H9 (cell line): ENCODE results near the gene CEP250. TPM values are rescaled to one million over a fixed set of nuclear protein-coding genes. Genes with fewer than 3 reads are reported as not detected.

Experiments used
- DNase-seq: peaks from one replicate; pipeline ENCODE4 v3.0.0-alpha.2; 2017
- H2AFZ ChIP-seq: one replicate; pipeline ENCODE4 v1.6.1; 2013; ENCODE audit warnings: mild to moderate bottlenecking, low read length, control low read depth, moderate library complexity
- H2AK5ac ChIP-seq: 2 replicates; pipeline ENCODE4 v1.6.1; 2013; ENCODE audit warnings: low read length, control low read depth, mixed read lengths; ENCODE audit not compliant: insufficient read length
- H2BK120ac ChIP-seq: one replicate; pipeline ENCODE4 v1.6.1; 2013; ENCODE audit warnings: low read depth, mild to moderate bottlenecking, low read length, control low read depth, inconsistent platforms; ENCODE audit not compliant: poor library complexity, severe bottlenecking
- H2BK12ac ChIP-seq: 2 replicates; pipeline ENCODE4 v1.6.1; 2013; ENCODE audit warnings: low read length, control low read depth, mixed read lengths, low read depth; ENCODE audit not compliant: insufficient read length
- H2BK15ac ChIP-seq: 2 replicates; pipeline ENCODE4 v1.6.1; 2013; ENCODE audit warnings: low read depth, low read length, control low read depth
- H2BK20ac ChIP-seq: one replicate; pipeline ENCODE4 v1.6.1; 2013; ENCODE audit warnings: low read depth, mild to moderate bottlenecking, low read length, control low read depth, inconsistent platforms; ENCODE audit not compliant: poor library complexity, severe bottlenecking
- H2BK5ac ChIP-seq: 2 replicates; pipeline ENCODE4 v1.6.1; 2013; ENCODE audit warnings: low read length, control low read depth, mixed read lengths; ENCODE audit not compliant: insufficient read length
- H3K14ac ChIP-seq: 2 replicates; pipeline ENCODE4 v1.6.1; 2013; ENCODE audit warnings: low read length, control low read depth; ENCODE audit not compliant: insufficient read depth
- H3K18ac ChIP-seq: 2 replicates; pipeline ENCODE4 v1.6.1; 2013; ENCODE audit warnings: low read depth, mild to moderate bottlenecking, mixed read lengths, low read length, control low read depth; ENCODE audit not compliant: insufficient read length
- H3K23ac ChIP-seq: 2 replicates; pipeline ENCODE4 v1.6.1; 2013; ENCODE audit warnings: low read length, control low read depth, mixed read lengths, low read depth; ENCODE audit not compliant: insufficient read length
- H3K23me2 ChIP-seq: 2 replicates; pipeline ENCODE4 v1.6.1; 2013; ENCODE audit warnings: low read depth, mild to moderate bottlenecking, mixed read lengths, low read length, control low read depth; ENCODE audit not compliant: insufficient read length, poor library complexity, severe bottlenecking
- H3K27ac ChIP-seq: 2 replicates; pipeline ENCODE4 v1.5.1; 2013; ENCODE audit warnings: low read length, control low read depth, mixed read lengths, low read depth; ENCODE audit not compliant: insufficient read length
- H3K27me3 ChIP-seq: 2 replicates; pipeline ENCODE4 v1.6.1; 2013; ENCODE audit warnings: low read length, control low read depth, inconsistent platforms; ENCODE audit not compliant: insufficient read depth
- H3K4ac ChIP-seq: 2 replicates; pipeline ENCODE4 v1.6.1; 2013; ENCODE audit warnings: low read depth, mild to moderate bottlenecking, control low read depth, inconsistent platforms, low read length, moderate library complexity
- H3K4me1 ChIP-seq: 2 replicates; pipeline ENCODE4 v1.6.1; 2013; ENCODE audit warnings: low read length, control low read depth, inconsistent platforms; ENCODE audit not compliant: insufficient read depth
- H3K4me2 ChIP-seq: 2 replicates; pipeline ENCODE4 v1.6.1; 2013; ENCODE audit warnings: low read length, control low read depth, mixed read lengths; ENCODE audit not compliant: insufficient read length, insufficient read depth
- H3K56ac ChIP-seq: 2 replicates; pipeline ENCODE4 v1.6.1; 2013; ENCODE audit warnings: low read depth, mild to moderate bottlenecking, mixed read lengths, low read length, control low read depth; ENCODE audit not compliant: insufficient read length
- H3K79me1 ChIP-seq: 2 replicates; pipeline ENCODE4 v1.6.1; 2013; ENCODE audit warnings: low read depth, mild to moderate bottlenecking, moderate library complexity, low read length, control low read depth, inconsistent platforms; ENCODE audit not compliant: insufficient read depth, poor library complexity, severe bottlenecking
- H3K79me2 ChIP-seq: 2 replicates; pipeline ENCODE4 v1.6.1; 2013; ENCODE audit warnings: low read length, control low read depth, inconsistent platforms; ENCODE audit not compliant: insufficient read depth
- H3K9ac ChIP-seq: 2 replicates; pipeline ENCODE4 v1.6.1; 2013; ENCODE audit warnings: low read length, control low read depth, mixed read lengths; ENCODE audit not compliant: insufficient read length; ENCODE audit errors: extremely low read depth
- H3K9me3 ChIP-seq: one replicate; pipeline ENCODE4 v1.6.1; 2013; ENCODE audit warnings: low read depth, low read length, inconsistent platforms; ENCODE audit not compliant: control insufficient read depth
- H3T11ph ChIP-seq: one replicate; pipeline ENCODE4 v1.6.1; 2013; ENCODE audit warnings: mild to moderate bottlenecking, low read length, control low read depth, inconsistent platforms
- H4K20me1 ChIP-seq: one replicate; pipeline ENCODE4 v1.6.1; 2013; ENCODE audit not compliant: control insufficient read depth, insufficient read length, insufficient read depth
- H4K5ac ChIP-seq: 2 replicates; pipeline ENCODE4 v1.6.1; 2013; ENCODE audit warnings: low read depth, mild to moderate bottlenecking, mixed read lengths, low read length, control low read depth; ENCODE audit not compliant: insufficient read length
- H4K8ac ChIP-seq: replicated peaks from 2 replicates; pipeline ENCODE4 v1.6.1; 2013; ENCODE audit warnings: low read length, control low read depth, mixed read lengths, low read depth; ENCODE audit not compliant: insufficient read length
- H4K91ac ChIP-seq: 2 replicates; pipeline ENCODE4 v1.6.1; 2013; ENCODE audit warnings: low read depth, mild to moderate bottlenecking, moderate library complexity, mixed read lengths, low read length, control low read depth; ENCODE audit not compliant: insufficient read length
- H3K27ac Mint-ChIP-seq, 3 experiments: 2 replicates in 2 of 3; 3 replicates in 1 of 3; pipeline ENCODE4 v1.8.0; 2020 to 2021; ENCODE audit warnings: mixed read lengths in 3 of 3, mild to moderate bottlenecking in 1 of 3, moderate library complexity in 1 of 3
- H3K27me3 Mint-ChIP-seq: 2 replicates; pipeline ENCODE4 v1.8.0; 2021; ENCODE audit warnings: low read depth, mild to moderate bottlenecking, moderate library complexity, mixed read lengths
- H3K36me3 Mint-ChIP-seq, 3 experiments: 2 replicates in 2 of 3; 3 replicates in 1 of 3; pipeline ENCODE4 v1.8.0; 2020 to 2021; ENCODE audit warnings: low read depth in 3 of 3, mixed read lengths in 3 of 3; ENCODE audit not compliant: insufficient read depth in 1 of 3
- H3K4me1 Mint-ChIP-seq, 2 experiments: 2 replicates each; pipeline ENCODE4 v1.8.0; 2020; ENCODE audit warnings: mixed read lengths in 2 of 2
- H3K4me3 Mint-ChIP-seq, 2 experiments: 2 replicates in 1 of 2; 3 replicates in 1 of 2; pipeline ENCODE4 v1.8.0; 2020 to 2021; ENCODE audit warnings: mild to moderate bottlenecking in 2 of 2, mixed read lengths in 2 of 2, moderate library complexity in 1 of 2
- H3K9me3 Mint-ChIP-seq, 2 experiments: 2 replicates in 1 of 2; 3 replicates in 1 of 2; pipeline ENCODE4 v1.8.0; 2020; ENCODE audit warnings: mild to moderate bottlenecking in 2 of 2, mixed read lengths in 2 of 2, moderate library complexity in 1 of 2
- CTCF ChIP-seq: fragments of 200-600 bp; sonication (generic); conservative IDR thresholded peaks from 3 replicates; pipeline ENCODE4 v1.8.0; 2021; ENCODE audit warnings: antibody characterized with exemption, mild to moderate bottlenecking
- WGBS: extraction: QIAGEN DNeasy Blood & Tissue Kit; methylation state at CpG from one replicate; pipeline ENCODE4 v1.1.7; 2013; ENCODE audit warnings: missing lambda C conversion rate, low lambda C conversion rate, mixed read lengths; ENCODE audit not compliant: insufficient read length; ENCODE audit errors: extremely low coverage; 5-methylcytosine and 5-hydroxymethylcytosine counted together
- total RNA-seq: library from RNA; stranded (reverse); gene quantifications from 2 replicates; pipeline ENCODE4 v1.2.1, GENCODE V29; 2021

The CEP250 gene
- total RNA-seq, 1 experiment from 2014 or later, result 29.8 TPM

GRCh38 chr20:35555951-35556645 lies 100.7 kb downstream of the CEP250 start:
- no peak overlapping the region for H3T11ph ChIP-seq
- Mint-ChIP-seq H3K9me3 (no peaks in the 10 kb centered on the region), H3K27me3 (no peaks in the 10 kb centered on the region), H3K27ac (peak overlapping the region in 1 of 3 experiments; percentile 85; a peak in 2 of 7 replicates), H3K36me3 (peaks cover 18 to 41% (median 31%) of the 10 kb centered on the region in 3 experiments), H3K4me1 (peaks cover 0 to 7% of the 10 kb centered on the region in 2 experiments; a peak in 2 of 4 replicates), H3K4me3 (peak overlapping the region in 1 of 2 experiments; percentile 27; a peak in 1 of 5 replicates)
- no peaks in the 10 kb centered on the region for H3K23me2 ChIP-seq
- H3K23ac ChIP-seq, result no peak overlapping the region
- no peak for TF ChIP-seq CTCF
- H2AK5ac ChIP-seq, result no peak overlapping the region
- H3K56ac ChIP-seq, result no peak overlapping the region
- H4K20me1 ChIP-seq, result no peaks in the 10 kb centered on the region
- H2AFZ ChIP-seq, result no peak overlapping the region
- no peak overlapping the region for H4K5ac ChIP-seq
- H3K9ac ChIP-seq, result no peak overlapping the region
- no peak overlapping the region; the same call in 1 of the 2 replicates for H3K14ac ChIP-seq
- H3K18ac ChIP-seq, result no peak overlapping the region
- no peak overlapping the region for H2BK12ac ChIP-seq
- H4K91ac ChIP-seq, result no peak overlapping the region
- H3K4ac ChIP-seq, result no peak overlapping the region
- H3K4me1 ChIP-seq, result no peaks in the 10 kb centered on the region
- no peak overlapping the region for H3K27ac ChIP-seq
- no peak overlapping the region for H2BK20ac ChIP-seq
- no peak overlapping the region for H4K8ac ChIP-seq
- H2BK15ac ChIP-seq, result no peak overlapping the region
- WGBS, result no CpG with 5 or more reads among the region's 21 CpGs
- H3K79me2 ChIP-seq, result no peaks in the 10 kb centered on the region
- no peak overlapping the region for H2BK120ac ChIP-seq
- H3K9me3 ChIP-seq, result no peaks in the 10 kb centered on the region
- DNase-seq, result no peak
- H3K79me1 ChIP-seq, result no peaks in the 10 kb centered on the region
- no peaks in the 10 kb centered on the region for H3K27me3 ChIP-seq
- H3K4me2 ChIP-seq, result no peak overlapping the region
- no peak overlapping the region for H2BK5ac ChIP-seq
